Parathyroid adenoma (tissue), 2 donors: Measurements from ENCODE around the gene C14orf93.

Experiments
- H2AFZ ChIP-seq: fragments of 300-600 bp; sonication (generic); one replicate; pipeline ENCODE4 v1.7.0; 2017; ENCODE audit warnings: antibody characterized with exemption, mild to moderate bottlenecking
- H3K27ac ChIP-seq: fragments of 300-600 bp; sonication (generic); one replicate; pipeline ENCODE4 v1.7.0; 2017
- H3K27me3 ChIP-seq: fragments of 300-600 bp; sonication (generic); one replicate; pipeline ENCODE4 v1.7.0; 2017; ENCODE audit warnings: low read length; ENCODE audit not compliant: control insufficient read depth, insufficient read depth
- H3K36me3 ChIP-seq: fragments of 300-600 bp; sonication (generic); one replicate; pipeline ENCODE4 v1.7.0; 2017; ENCODE audit warnings: low read length; ENCODE audit not compliant: control insufficient read depth, insufficient read depth
- H3K4me1 ChIP-seq: fragments of 300-600 bp; sonication (generic); one replicate; pipeline ENCODE4 v1.7.0; 2017; ENCODE audit warnings: control low read depth
- H3K4me2 ChIP-seq: fragments of 300-600 bp; sonication (generic); one replicate; pipeline ENCODE4 v1.7.0; 2017; ENCODE audit warnings: low read length
- H3K4me3 ChIP-seq: fragments of 300-600 bp; sonication (generic); one replicate; pipeline ENCODE4 v1.7.0; 2017; ENCODE audit warnings: low read depth, low read length
- H3K79me2 ChIP-seq: fragments of 300-600 bp; sonication (generic); one replicate; pipeline ENCODE4 v1.7.0; 2017; ENCODE audit warnings: control low read depth
- H3K9ac ChIP-seq: fragments of 300-600 bp; sonication (generic); one replicate; pipeline ENCODE4 v1.7.0; 2017; ENCODE audit warnings: mild to moderate bottlenecking
- H3K9me3 ChIP-seq: fragments of 300-600 bp; sonication (generic); one replicate; pipeline ENCODE4 v1.7.0; 2017; ENCODE audit warnings: low read length; ENCODE audit not compliant: control insufficient read depth
- CTCF ChIP-seq: fragments of 300-600 bp; sonication (generic); IDR thresholded peaks from one replicate; pipeline ENCODE4 v1.7.0; 2017; ENCODE audit warnings: antibody characterized with exemption, mild to moderate bottlenecking
- donor health status: primary hyperparathyroidism.

The C14orf93 gene

GRCh38 chr14:23056956-23057756 lies 47.2 kb upstream of the C14orf93 start, which contains the start of gene CDH24:
Gene CDH24 (minus strand): TSS chr14:23057520. CDS start chr14:23055733, 1,787 bp downstream.
- peaks cover 16% of the 10 kb centered on the region for H3K4me1 ChIP-seq
- H3K36me3 ChIP-seq = no peaks in the 10 kb centered on the region
- peak within 1 kb of the TSS; percentile 98 for H3K4me2 ChIP-seq
- H3K27ac ChIP-seq = peak within 1 kb of the TSS; percentile 61
- H3K79me2 ChIP-seq = no peaks in the 10 kb centered on the region
- no peaks in the 10 kb centered on the region for H3K27me3 ChIP-seq
- no peaks in the 10 kb centered on the region for H3K9me3 ChIP-seq
- H3K9ac ChIP-seq = peak within 1 kb of the TSS; percentile 46
- H2AFZ ChIP-seq = peak within 1 kb of the TSS; percentile 93
- H3K4me3 ChIP-seq = peak within 1 kb of the TSS; percentile 64
- TF ChIP-seq CTCF = no peak

- Histone ChIP-seq H3K27ac (peak overlapping the region; percentile 17), H3K27me3 (no peaks in the 10 kb centered on the region), H3K9ac (no peak overlapping the region), H3K9me3 (no peaks in the 10 kb centered on the region), H3K4me3 (peak overlapping the region; percentile 51), H2AFZ (peak overlapping the region; percentile 89), H3K36me3 (no peaks in the 10 kb centered on the region), H3K79me2 (no peaks in the 10 kb centered on the region), H3K4me1 (peaks cover 14% of the 10 kb centered on the region), H3K4me2 (peak overlapping the region; percentile 83)
- TF ChIP-seq CTCF = peak; percentile 83
Measured at GRCh38 chr14:23056145-23056955, 46.4 kb upstream of the C14orf93 start.

- no peak overlapping the region for H3K27ac ChIP-seq
- H3K79me2 ChIP-seq = no peaks in the 10 kb centered on the region
- TF ChIP-seq CTCF = no peak
- no peaks in the 10 kb centered on the region for H3K27me3 ChIP-seq
- H3K9ac ChIP-seq = no peak overlapping the region
- no peak overlapping the region for H2AFZ ChIP-seq
- no peak overlapping the region for H3K4me2 ChIP-seq
- no peak overlapping the region for H3K4me3 ChIP-seq
- no peaks in the 10 kb centered on the region for H3K9me3 ChIP-seq
- peaks cover 14% of the 10 kb centered on the region for H3K4me1 ChIP-seq
- no peaks in the 10 kb centered on the region for H3K36me3 ChIP-seq
Measured at GRCh38 chr14:23055621-23056144, 45.7 kb upstream of the C14orf93 start.

- no peaks in the 10 kb centered on the region for H3K9me3 ChIP-seq
- no peak overlapping the region for H3K27ac ChIP-seq
- H3K79me2 ChIP-seq = no peaks in the 10 kb centered on the region
- H3K27me3 ChIP-seq = no peaks in the 10 kb centered on the region
- H3K9ac ChIP-seq = no peak overlapping the region
- H2AFZ ChIP-seq = no peak overlapping the region
- no peak for TF ChIP-seq CTCF
- H3K36me3 ChIP-seq = no peaks in the 10 kb centered on the region
- H3K4me1 ChIP-seq = peaks cover 14% of the 10 kb centered on the region
- no peak overlapping the region for H3K4me2 ChIP-seq
- H3K4me3 ChIP-seq = no peak overlapping the region
Measured at GRCh38 chr14:23055147-23055550, 45.2 kb upstream of the C14orf93 start.
